Activated CD4-positive, alpha-beta T cell treated with anti-CD3 and anti-CD28 coated beads, Interleukin-2, amount 10 ng/mL, durations not matched to agents 7 days and 5 days (primary cell): ENCODE results near the gene KRT36. TPM values are rescaled to one million over a fixed set of nuclear protein-coding genes. Genes with fewer than 3 reads are reported as not detected.

Experiments
- CTCF ChIA-PET: fragments of 350-600 bp; sonication (Branson Sonifier 250); formaldehyde crosslinking; loops from one replicate; lab custom pipeline; 2021; ENCODE audit warnings: antibody characterized with exemption; lab: Charles Lee
- POLR2A ChIA-PET: fragments of 350-600 bp; sonication (Branson Sonifier 250); formaldehyde crosslinking; loops from one replicate; lab custom pipeline; 2021; ENCODE audit warnings: antibody characterized with exemption; lab: Charles Lee
- DNase-seq: peaks from one replicate; pipeline ENCODE4 v3.0.0-alpha.2; 2020
- H3K27ac Mint-ChIP-seq: one replicate; pipeline ENCODE4 v1.8.0; 2021; ENCODE audit warnings: mild to moderate bottlenecking, moderate library complexity, mixed read lengths
- H3K27me3 Mint-ChIP-seq: one replicate; pipeline ENCODE4 v1.8.0; 2021; ENCODE audit warnings: mixed read lengths
- H3K36me3 Mint-ChIP-seq: one replicate; pipeline ENCODE4 v1.8.0; 2021; ENCODE audit warnings: low read depth, mixed read lengths
- H3K4me1 Mint-ChIP-seq: one replicate; pipeline ENCODE4 v1.8.0; 2021; ENCODE audit warnings: mixed read lengths
- H3K4me3 Mint-ChIP-seq: one replicate; pipeline ENCODE4 v1.8.0; 2021; ENCODE audit warnings: mild to moderate bottlenecking, moderate library complexity, mixed read lengths
- H3K9me3 Mint-ChIP-seq: one replicate; pipeline ENCODE4 v1.8.0; 2021; ENCODE audit warnings: mixed read lengths
- total RNA-seq, 2 experiments: library from RNA; stranded (reverse); gene quantifications; one replicate each; pipeline ENCODE4 v1.2.3, GENCODE V29; 2021

The KRT36 gene
- total RNA-seq, 2 experiments from 2014 or later, result not detected

DNA sequence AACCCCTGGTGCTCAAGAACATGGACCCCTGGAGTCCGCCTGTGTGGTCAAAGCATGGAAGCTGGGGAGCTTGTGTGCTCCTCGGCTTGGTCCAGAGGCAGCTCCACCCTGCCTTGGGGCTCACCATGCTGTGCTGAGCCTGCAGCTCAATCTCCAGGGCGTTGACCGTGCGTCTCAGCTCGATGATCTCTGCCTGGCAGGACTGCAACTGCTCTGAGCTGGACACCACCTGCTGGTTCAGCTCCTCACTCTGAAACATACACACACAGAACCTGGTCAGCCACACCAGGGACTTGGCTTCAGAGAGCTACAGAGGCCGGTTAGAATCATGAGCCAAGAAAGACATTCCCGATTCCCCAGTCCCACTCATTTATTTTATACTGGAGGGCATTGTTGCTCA, 11.5 kb downstream of the KRT36 start:
- H3K4me1 Mint-ChIP-seq, result no peaks in the 10 kb centered on the region
- no peaks in the 10 kb centered on the region for H3K9me3 Mint-ChIP-seq
- no peak overlapping the region for H3K4me3 Mint-ChIP-seq
- H3K27ac Mint-ChIP-seq, result no peak overlapping the region
- no peaks in the 10 kb centered on the region for H3K36me3 Mint-ChIP-seq
- no peaks in the 10 kb centered on the region for H3K27me3 Mint-ChIP-seq
- ChIA-PET CTCF (interaction anchor here (1.2 kb wide), 1 partner anchor 15 kb away, joined by 3 read pairs; no protein-coding TSS in a partner anchor), POLR2A (no interaction called here)
- DNase-seq, result no peak

DNA sequence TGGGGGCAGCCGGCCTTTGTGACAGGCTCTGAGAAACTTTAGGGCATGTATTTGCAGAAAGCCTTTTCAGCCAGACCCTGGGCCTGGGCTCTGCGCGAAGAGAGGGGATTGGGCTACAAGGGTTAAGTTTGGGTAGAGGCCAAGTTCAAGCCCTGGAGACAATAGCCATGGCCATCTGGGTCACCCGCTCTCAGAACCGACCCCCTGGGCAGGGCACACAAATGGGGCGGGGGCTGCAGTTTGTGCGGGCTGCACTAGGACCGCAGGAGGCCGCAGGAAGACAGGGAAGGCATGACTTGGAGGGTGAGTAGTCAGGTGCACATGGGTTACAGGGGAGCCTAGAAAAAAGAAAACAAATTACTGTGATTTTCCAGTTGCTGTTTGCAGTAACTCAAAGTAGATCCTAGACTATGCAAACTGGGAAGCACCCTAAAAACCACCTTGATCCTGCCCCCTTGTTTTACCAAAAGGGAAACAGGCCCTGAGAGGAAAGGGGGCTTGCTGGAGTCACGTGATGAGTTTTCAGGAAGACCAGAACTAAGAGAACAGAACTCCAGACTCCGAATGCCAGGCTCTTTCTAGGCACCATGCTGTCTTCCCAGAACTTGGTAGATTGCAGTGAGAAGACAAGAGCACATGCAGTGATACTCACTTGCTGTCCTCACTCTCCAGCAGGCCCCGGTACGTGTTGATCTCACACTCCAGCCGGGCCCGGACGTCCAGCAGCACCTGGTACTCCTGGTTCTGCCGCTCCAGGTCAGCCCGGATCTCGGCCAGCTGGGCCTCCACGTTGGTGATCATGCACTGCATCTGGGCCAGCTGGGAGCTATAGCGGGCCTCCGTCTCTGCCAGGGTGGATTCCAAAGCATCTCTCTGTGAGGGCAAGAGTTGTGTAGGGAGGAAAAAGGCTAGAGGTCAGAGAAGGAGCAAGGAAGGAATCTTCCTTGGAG, 12.6 kb downstream of the KRT36 start:
- no peak for DNase-seq
- Mint-ChIP-seq H3K36me3 (no peaks in the 10 kb centered on the region), H3K27me3 (peaks cover 2% of the 10 kb centered on the region), H3K4me1 (no peaks in the 10 kb centered on the region), H3K27ac (no peak overlapping the region), H3K4me3 (no peak overlapping the region), H3K9me3 (no peaks in the 10 kb centered on the region)
- ChIA-PET CTCF (interaction anchor here (1.2 kb wide), 1 partner anchor 14 kb away, joined by 3 read pairs; no protein-coding TSS in a partner anchor), POLR2A (interaction anchor here (0.6 kb wide), 1 partner anchor 532 kb away, joined by 3 read pairs; no protein-coding TSS in a partner anchor)

- ChIA-PET CTCF (interaction anchor here (0.5 to 1.4 kb wide), 3 partner anchors 14 to 525 kb away, joined by 3 to 4 read pairs (median 4); no protein-coding TSS in a partner anchor), POLR2A (no interaction called here)
- H3K4me1 Mint-ChIP-seq, result no peaks in the 10 kb centered on the region
- no peak for DNase-seq
- H3K27me3 Mint-ChIP-seq, result peaks cover 9% of the 10 kb centered on the region
- no peak overlapping the region for H3K27ac Mint-ChIP-seq
- H3K36me3 Mint-ChIP-seq, result no peaks in the 10 kb centered on the region
- H3K4me3 Mint-ChIP-seq, result no peak overlapping the region
- H3K9me3 Mint-ChIP-seq, result no peaks in the 10 kb centered on the region
These were observed 14.3 kb downstream of the KRT36 start for GRCh38 chr17:41475421-41475820.

DNA sequence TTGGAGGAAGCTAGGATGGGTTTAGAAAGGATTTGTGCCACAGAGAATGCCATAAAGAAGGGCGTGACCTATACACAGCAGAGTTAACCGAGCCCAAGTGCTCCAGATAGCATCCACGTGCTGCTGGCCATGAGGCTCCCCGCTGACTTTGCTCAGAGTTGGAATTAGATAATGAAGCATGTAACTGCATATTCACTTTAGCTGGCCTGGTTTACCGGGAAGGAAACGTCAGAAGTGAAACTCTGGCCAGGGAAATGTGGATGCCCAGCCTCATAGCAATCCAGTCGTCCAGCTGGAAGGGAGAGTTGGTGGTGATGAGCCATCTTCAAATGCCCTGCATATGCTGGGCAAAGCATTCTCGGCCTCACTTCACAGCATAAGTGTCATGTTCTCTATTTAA, 14.8 kb downstream of the KRT36 start:
- ChIA-PET CTCF (interaction anchor here (0.5 to 1.4 kb wide), 3 partner anchors 13 to 524 kb away, joined by 3 to 4 read pairs (median 4); no protein-coding TSS in a partner anchor), POLR2A (no interaction called here)
- Mint-ChIP-seq H3K27ac (no peak overlapping the region), H3K27me3 (peaks cover 9% of the 10 kb centered on the region), H3K36me3 (no peaks in the 10 kb centered on the region), H3K9me3 (no peaks in the 10 kb centered on the region), H3K4me3 (no peak overlapping the region), H3K4me1 (no peaks in the 10 kb centered on the region)
- no peak for DNase-seq

DNA sequence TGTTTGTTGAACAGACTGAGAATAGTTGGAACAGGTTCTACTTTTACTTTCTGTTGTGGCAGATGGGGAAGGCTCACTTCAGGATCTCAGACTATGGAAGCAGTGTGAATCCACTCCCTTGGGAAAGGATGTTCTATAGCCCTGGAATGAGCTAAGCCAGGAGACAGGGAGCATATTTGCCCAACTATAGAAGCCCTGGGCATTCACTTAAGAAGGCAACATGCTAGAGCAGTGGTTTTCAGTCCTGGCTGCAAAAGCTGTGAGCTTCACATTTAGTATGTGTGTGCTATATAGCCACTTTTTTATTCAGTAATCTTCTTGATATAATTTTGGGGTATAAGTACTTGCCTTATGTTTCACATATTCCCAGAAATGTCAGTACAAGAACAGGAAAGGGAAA, 21.4 kb downstream of the KRT36 start:
- Mint-ChIP-seq H3K9me3 (no peaks in the 10 kb centered on the region), H3K27me3 (peaks cover 9% of the 10 kb centered on the region), H3K27ac (no peak overlapping the region), H3K4me1 (no peaks in the 10 kb centered on the region), H3K4me3 (no peak overlapping the region), H3K36me3 (no peaks in the 10 kb centered on the region)
- POLR2A ChIA-PET, result no interaction called here
- DNase-seq, result no peak
- CTCF ChIA-PET, result no interaction called here

DNA sequence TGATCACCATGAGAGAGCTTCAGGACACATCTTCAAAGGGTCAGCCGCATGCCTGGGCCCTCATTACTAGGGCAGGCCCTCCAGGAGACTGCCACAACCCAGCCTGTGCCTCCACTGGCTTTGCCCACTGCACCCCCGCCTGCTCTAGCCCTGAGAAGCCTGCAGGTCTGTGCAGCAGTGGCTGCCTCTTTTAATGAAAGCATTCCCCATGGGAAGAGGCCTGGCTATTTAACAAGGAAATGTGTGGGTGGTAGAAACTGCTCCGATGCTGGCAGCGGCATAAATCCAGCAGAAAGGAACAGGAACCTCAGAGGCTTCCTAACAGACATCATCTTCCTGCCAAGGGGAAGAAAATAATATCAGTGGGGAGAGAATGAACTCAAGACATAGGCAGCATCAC, 22.1 kb downstream of the KRT36 start:
- DNase-seq, result no peak
- ChIA-PET POLR2A (no interaction called here), CTCF (interaction anchor here (0.7 to 0.9 kb wide), 2 partner anchors 16 to 108 kb away, joined by 3 to 5 read pairs; no protein-coding TSS in a partner anchor)
- Mint-ChIP-seq H3K4me3 (no peak overlapping the region), H3K27ac (no peak overlapping the region), H3K36me3 (no peaks in the 10 kb centered on the region), H3K9me3 (no peaks in the 10 kb centered on the region), H3K4me1 (no peaks in the 10 kb centered on the region), H3K27me3 (peaks cover 7% of the 10 kb centered on the region)

DNA sequence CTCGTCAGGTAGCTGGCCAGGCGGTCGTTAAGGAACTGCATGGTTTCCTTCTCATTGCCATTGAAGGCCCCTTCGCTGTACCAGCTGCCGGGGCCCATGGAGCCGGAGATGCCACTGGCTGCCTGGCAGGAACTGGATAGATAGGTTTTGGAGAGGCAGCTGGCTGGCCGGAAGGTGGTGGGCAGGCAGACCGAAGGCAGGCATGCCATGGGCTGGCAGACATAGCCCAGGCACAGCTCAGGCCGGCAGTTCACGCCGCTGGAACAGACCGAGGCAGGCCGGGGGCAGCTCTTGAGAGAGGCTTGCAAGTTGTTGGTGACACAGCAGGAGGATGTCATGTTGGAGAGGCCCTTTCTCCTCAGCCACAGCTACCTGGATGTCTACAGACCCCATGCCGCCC, 22.7 kb downstream of the KRT36 start, which contains the start of gene KRT32:
Gene KRT32, minus strand, starts transcription at position 399 of the 400 bp plus-strand sequence. Its CDS starts 61 bp downstream, at position 338.
- POLR2A ChIA-PET, result no interaction called here
- no peak within 1 kb of the TSS for H3K4me3 Mint-ChIP-seq
- DNase-seq, result no peak
- CTCF ChIA-PET, result interaction anchor here (0.9 kb wide), 1 partner anchor 16 kb away, joined by 5 read pairs; no protein-coding TSS in a partner anchor
- no peak within 1 kb of the TSS for H3K27ac Mint-ChIP-seq
- H3K4me1 Mint-ChIP-seq, result no peaks in the 10 kb centered on the region
- no peaks in the 10 kb centered on the region for H3K9me3 Mint-ChIP-seq
- H3K27me3 Mint-ChIP-seq, result peaks cover 7% of the 10 kb centered on the region
- H3K36me3 Mint-ChIP-seq, result no peaks in the 10 kb centered on the region

GRCh38 chr17:41464682-41465081, 25.0 kb downstream of the KRT36 start:
- no peaks in the 10 kb centered on the region for H3K36me3 Mint-ChIP-seq
- no peaks in the 10 kb centered on the region for H3K4me1 Mint-ChIP-seq
- H3K4me3 Mint-ChIP-seq, result no peak overlapping the region
- DNase-seq, result no peak
- no peaks in the 10 kb centered on the region for H3K27me3 Mint-ChIP-seq
- ChIA-PET CTCF (no interaction called here), POLR2A (no interaction called here)
- H3K27ac Mint-ChIP-seq, result no peak overlapping the region
- no peaks in the 10 kb centered on the region for H3K9me3 Mint-ChIP-seq

DNA sequence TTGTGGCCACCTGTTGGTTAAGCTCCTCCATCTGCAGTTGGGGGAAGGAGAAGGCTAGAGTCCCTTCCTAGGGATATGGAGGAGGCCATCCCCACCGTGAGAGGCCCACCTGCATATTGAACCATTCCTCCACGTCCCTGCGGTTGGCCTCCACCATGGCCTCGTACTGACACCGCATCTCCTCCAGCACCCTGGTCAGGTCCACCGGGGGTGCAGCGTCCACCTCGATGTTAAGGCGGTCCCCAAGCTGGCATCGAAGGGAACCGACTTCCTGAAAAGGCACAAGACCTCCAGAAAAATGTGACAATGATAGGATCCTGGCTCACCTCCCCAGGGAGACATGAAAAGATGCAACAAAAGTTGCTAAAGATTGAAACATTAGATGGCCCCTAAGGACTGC, 25.5 kb downstream of the KRT36 start:
- Mint-ChIP-seq H3K4me1 (no peaks in the 10 kb centered on the region), H3K4me3 (no peak overlapping the region), H3K36me3 (no peaks in the 10 kb centered on the region), H3K9me3 (no peaks in the 10 kb centered on the region), H3K27ac (no peak overlapping the region), H3K27me3 (no peaks in the 10 kb centered on the region)
- no peak for DNase-seq
- CTCF ChIA-PET, result interaction anchor here (0.8 to 1.2 kb wide), 2 partner anchors 14 to 199 kb away, joined by 3 to 4 read pairs; no protein-coding TSS in a partner anchor
- POLR2A ChIA-PET, result no interaction called here

DNA sequence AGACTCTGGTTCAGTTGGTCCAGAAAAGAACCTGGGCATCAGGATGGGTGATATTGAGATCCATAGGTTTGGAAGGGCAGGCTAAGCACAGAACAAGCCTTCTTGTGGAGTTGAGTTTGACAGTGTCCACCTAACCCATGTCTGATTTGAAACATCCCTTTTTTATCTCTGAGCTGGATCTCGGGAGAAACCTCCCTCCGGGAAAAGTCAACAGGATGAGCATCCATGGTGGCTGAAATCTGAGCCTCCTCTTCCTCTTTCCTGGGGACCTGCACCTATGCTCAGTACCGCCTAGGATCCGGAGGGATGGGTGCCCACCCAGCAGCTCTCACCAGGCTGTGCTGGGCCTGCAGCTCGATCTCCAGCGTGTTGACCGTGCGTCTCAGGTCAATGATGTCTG, 26.0 kb downstream of the KRT36 start:
- Mint-ChIP-seq H3K4me1 (no peaks in the 10 kb centered on the region), H3K9me3 (no peaks in the 10 kb centered on the region), H3K4me3 (no peak overlapping the region), H3K36me3 (no peaks in the 10 kb centered on the region), H3K27me3 (no peaks in the 10 kb centered on the region), H3K27ac (no peak overlapping the region)
- POLR2A ChIA-PET, result no interaction called here
- CTCF ChIA-PET, result interaction anchor here (0.8 to 1.2 kb wide), 2 partner anchors 14 to 199 kb away, joined by 3 to 4 read pairs; no protein-coding TSS in a partner anchor
- DNase-seq, result no peak

GRCh38 chr17:41462705-41463104, 27.0 kb downstream of the KRT36 start:
- no peak for DNase-seq
- H3K9me3 Mint-ChIP-seq, result no peaks in the 10 kb centered on the region
- no peak overlapping the region for H3K4me3 Mint-ChIP-seq
- H3K36me3 Mint-ChIP-seq, result no peaks in the 10 kb centered on the region
- H3K4me1 Mint-ChIP-seq, result no peaks in the 10 kb centered on the region
- ChIA-PET POLR2A (no interaction called here), CTCF (no interaction called here)
- no peak overlapping the region for H3K27ac Mint-ChIP-seq
- H3K27me3 Mint-ChIP-seq, result peaks cover 5% of the 10 kb centered on the region

DNA sequence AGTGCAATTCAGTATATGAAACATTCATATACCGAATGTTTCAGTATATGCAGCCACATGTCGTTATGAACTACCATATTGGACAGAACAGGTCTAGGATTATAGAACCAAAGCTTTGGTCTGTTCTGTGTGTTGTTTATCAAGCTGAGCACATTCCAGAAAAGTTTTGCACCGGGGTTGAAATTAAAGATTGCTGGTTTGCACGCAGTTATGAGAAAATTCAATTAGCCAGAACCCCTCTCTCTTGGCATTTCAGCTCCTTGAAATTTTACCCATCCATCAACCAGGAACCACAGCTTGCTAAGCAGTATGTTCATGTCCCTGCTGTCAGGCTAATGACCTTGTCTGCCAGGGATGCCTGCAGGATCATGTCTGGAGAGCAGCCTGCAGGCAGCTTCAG, 32.0 kb downstream of the KRT36 start:
- H3K27ac Mint-ChIP-seq, result no peak overlapping the region
- ChIA-PET POLR2A (no interaction called here), CTCF (interaction anchor here (0.5 to 1.3 kb wide), 3 partner anchors 9 to 38 kb away, joined by 3 to 4 read pairs (median 3); no protein-coding TSS in a partner anchor)
- peaks cover 12% of the 10 kb centered on the region for H3K27me3 Mint-ChIP-seq
- no peak overlapping the region for H3K4me3 Mint-ChIP-seq
- no peaks in the 10 kb centered on the region for H3K36me3 Mint-ChIP-seq
- DNase-seq, result no peak
- H3K9me3 Mint-ChIP-seq, result no peaks in the 10 kb centered on the region
- no peaks in the 10 kb centered on the region for H3K4me1 Mint-ChIP-seq

DNA sequence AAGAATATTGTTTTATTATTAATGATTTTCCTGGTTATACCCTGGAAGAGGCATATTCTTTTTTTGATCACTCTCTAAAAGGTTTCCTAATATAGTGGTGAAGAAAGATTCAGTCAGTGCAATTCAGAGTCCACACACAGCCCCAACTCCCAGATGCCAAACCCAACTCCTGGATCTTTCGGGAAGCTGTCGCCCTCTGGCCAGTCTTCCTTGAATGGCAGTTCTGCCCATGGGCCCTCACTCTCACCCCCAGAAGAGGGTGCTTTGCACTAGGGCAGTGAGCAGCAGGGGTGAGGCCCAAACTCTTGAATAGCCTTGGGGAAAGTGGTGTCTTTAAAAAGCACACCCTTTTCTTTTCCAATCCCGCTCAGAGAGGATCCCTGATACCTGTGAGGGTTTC, 33.5 kb downstream of the KRT36 start:
- no peak for DNase-seq
- Mint-ChIP-seq H3K27ac (no peak overlapping the region), H3K9me3 (no peaks in the 10 kb centered on the region), H3K4me3 (no peak overlapping the region), H3K4me1 (no peaks in the 10 kb centered on the region), H3K36me3 (no peaks in the 10 kb centered on the region), H3K27me3 (peaks cover 15% of the 10 kb centered on the region)
- ChIA-PET POLR2A (no interaction called here), CTCF (interaction anchor here (1.0 kb wide), 1 partner anchor 54 kb away, joined by 3 read pairs; no protein-coding TSS in a partner anchor)
